Tibial nerve (tissue), 4 donors: ENCODE results near the gene GATAD2A.

Experiments used
- CTCF ChIP-seq, 5 experiments: fragments of 200-600 bp in 3 of 5; fragments of 450-650 bp in 2 of 5; sonication (generic) in 3 of 5; IDR thresholded peaks; one replicate each; pipeline ENCODE4 v1.5.1; 2016 to 2019; ENCODE audit warnings: antibody characterized with exemption in 5 of 5, mild to moderate bottlenecking in 3 of 5, moderate library complexity in 2 of 5
- EP300 ChIP-seq, 2 donors: sonication (generic); formaldehyde crosslinking; IDR thresholded peaks; one replicate each; pipeline ENCODE4 v1.6.1; 2017; ENCODE audit warnings: antibody characterized with exemption in 2 of 2, mild to moderate bottlenecking in 1 of 2
- POLR2A ChIP-seq, 2 donors: fragments of 450-650 bp; IDR thresholded peaks; one replicate each; pipeline ENCODE4 v1.6.1; 2017; ENCODE audit warnings: antibody characterized with exemption in 2 of 2, mild to moderate bottlenecking in 2 of 2, moderate library complexity in 2 of 2

- no peak for TF ChIP-seq CTCF (IDR thresholded peaks at IDR 0.05)
- TF ChIP-seq POLR2A (IDR thresholded peaks at IDR 0.05), result no peak
- TF ChIP-seq EP300 (IDR thresholded peaks at IDR 0.05), result no peak
Measured at GRCh38 chr19:19513682-19514081, 108.2 kb downstream of the GATAD2A start.
